IgD-negative memory B cell (primary cell): Measurements from ENCODE around the gene CYP3A5. TPM values are rescaled to one million over a fixed set of nuclear protein-coding genes. Genes with fewer than 3 reads are reported as not detected.
"Not testable (repeated sequence)": the region's sequence is repeated elsewhere in the genome, so short reads cannot be mapped to it uniquely, and the experiment has no call there.

Experiments
- H3K27ac Mint-ChIP-seq, 3 donors: one replicate each; pipeline ENCODE4 v1.8.0; 2020 to 2022; ENCODE audit warnings: mild to moderate bottlenecking in 3 of 3, mixed read lengths in 3 of 3, moderate library complexity in 1 of 3
- H3K27me3 Mint-ChIP-seq: one replicate; pipeline ENCODE4 v1.8.0; 2021; ENCODE audit warnings: mixed read lengths
- H3K36me3 Mint-ChIP-seq: one replicate; pipeline ENCODE4 v1.8.0; 2020; ENCODE audit warnings: mild to moderate bottlenecking, mixed read lengths
- H3K4me1 Mint-ChIP-seq, 3 donors: one replicate each; pipeline ENCODE4 v1.8.0; 2020 to 2022; ENCODE audit warnings: mixed read lengths in 3 of 3, mild to moderate bottlenecking in 1 of 3
- H3K4me3 Mint-ChIP-seq, 4 donors: one replicate each; pipeline ENCODE4 v1.8.0; 2020 to 2022; ENCODE audit warnings: mild to moderate bottlenecking in 4 of 4, mixed read lengths in 4 of 4, moderate library complexity in 3 of 4
- H3K9me3 Mint-ChIP-seq, 3 donors: one replicate each; pipeline ENCODE4 v1.8.0; 2020 to 2021; ENCODE audit warnings: mixed read lengths in 3 of 3, mild to moderate bottlenecking in 1 of 3
- polyA plus RNA-seq: library from polyadenylated mRNA; unstranded; fragments of 300-500 nt; fragmentation: Illumina TruSeq; gene quantifications from one replicate; pipeline ENCODE4 v1.2.3, GENCODE V29; 2021

Gene CYP3A5
- polyA plus RNA-seq, 1 donor from 2014 or later = 0.16 TPM

GRCh38 chr7:99637414-99637813 is 42.4 kb downstream of the CYP3A5 start:
- H3K27ac Mint-ChIP-seq, H3K27me3 Mint-ChIP-seq, H3K4me3 Mint-ChIP-seq, H3K4me1 Mint-ChIP-seq, H3K9me3 Mint-ChIP-seq: not testable (repeated sequence)
- H3K36me3 Mint-ChIP-seq = peaks cover 13% of the 10 kb centered on the region

- Mint-ChIP-seq H3K4me3 (no peak overlapping the region), H3K4me1 (no peaks in the 10 kb centered on the region), H3K27ac (no peak overlapping the region), H3K27me3 (no peaks in the 10 kb centered on the region), H3K9me3 (no peaks in the 10 kb centered on the region), H3K36me3 (peaks cover 10% of the 10 kb centered on the region)
Observed at GRCh38 chr7:99631295-99632109, 48.3 kb downstream of the CYP3A5 start.

DNA sequence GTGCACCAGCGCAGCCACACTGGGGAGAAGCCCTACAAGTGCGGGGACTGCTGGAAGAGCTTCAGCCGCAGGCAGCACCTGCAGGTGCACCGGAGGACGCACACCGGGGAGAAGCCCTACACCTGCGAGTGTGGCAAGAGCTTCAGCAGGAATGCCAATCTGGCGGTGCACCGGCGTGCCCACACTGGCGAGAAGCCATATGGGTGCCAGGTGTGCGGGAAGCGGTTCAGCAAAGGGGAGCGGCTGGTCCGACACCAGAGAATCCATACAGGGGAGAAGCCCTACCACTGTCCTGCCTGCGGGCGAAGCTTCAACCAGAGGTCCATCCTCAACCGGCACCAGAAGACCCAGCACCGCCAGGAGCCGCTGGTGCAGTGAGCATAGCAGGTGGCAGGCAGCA is 50.2 kb downstream of the CYP3A5 start:
- peaks cover 0 to 4% (median 0%) of the 10 kb centered on the region in 3 donors for H3K4me1 Mint-ChIP-seq
- no peak overlapping the region for H3K4me3 Mint-ChIP-seq
- no peaks in the 10 kb centered on the region for H3K9me3 Mint-ChIP-seq
- H3K27ac Mint-ChIP-seq = no peak overlapping the region
- peaks cover 7% of the 10 kb centered on the region for H3K36me3 Mint-ChIP-seq
- no peaks in the 10 kb centered on the region for H3K27me3 Mint-ChIP-seq

DNA sequence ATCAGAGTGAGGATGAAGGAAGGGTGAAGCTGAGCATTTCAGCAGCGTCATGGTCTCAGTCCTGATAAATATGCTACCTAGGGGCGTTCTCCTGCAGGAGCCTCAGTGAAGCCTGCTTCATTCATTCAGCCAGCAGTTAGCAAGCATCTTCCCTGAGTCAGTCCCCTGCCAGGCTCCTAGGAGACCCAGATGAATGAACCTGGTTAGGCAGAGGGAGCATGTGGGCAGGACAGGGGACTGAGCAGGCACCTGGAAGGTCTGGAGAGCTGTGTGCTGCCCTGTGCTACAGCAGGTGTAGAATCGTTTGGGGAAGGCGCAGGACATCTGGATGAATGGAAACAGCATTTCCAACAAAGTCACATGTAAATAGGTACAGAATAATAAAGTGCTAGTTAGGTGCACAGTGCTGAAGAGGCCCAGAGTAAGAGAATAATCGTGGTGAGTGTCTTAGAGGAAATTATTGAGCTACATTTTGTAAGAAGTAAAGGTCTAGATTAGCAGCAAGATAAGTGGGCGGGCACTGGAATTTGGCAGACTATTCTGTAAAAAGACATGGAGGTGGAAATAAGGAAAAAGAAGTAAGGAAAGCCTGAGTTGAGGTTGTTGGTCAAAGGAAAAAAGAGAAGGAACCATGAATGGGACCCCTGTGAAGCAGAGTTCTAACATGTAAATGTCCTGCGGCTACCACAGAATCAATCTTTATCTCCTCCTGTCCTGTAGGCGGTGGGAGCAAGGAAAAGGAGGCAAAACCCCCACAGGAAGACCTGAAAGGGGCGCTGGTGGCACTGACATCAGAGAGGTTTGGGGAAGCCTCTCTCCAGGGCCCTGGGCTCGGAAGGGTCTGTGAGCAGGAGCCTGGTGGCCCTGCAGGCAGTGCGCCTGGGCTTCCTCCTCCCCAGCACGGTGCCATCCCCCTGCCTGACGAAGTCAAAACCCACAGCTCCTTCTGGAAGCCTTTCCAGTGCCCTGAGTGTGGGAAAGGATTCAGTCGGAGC is 51.0 kb downstream of the CYP3A5 start:
- Mint-ChIP-seq H3K4me1 (peaks cover 0 to 4% (median 0%) of the 10 kb centered on the region in 3 donors), H3K36me3 (peaks cover 7% of the 10 kb centered on the region), H3K4me3 (no peak overlapping the region), H3K9me3 (no peaks in the 10 kb centered on the region), H3K27me3 (no peaks in the 10 kb centered on the region), H3K27ac (peak overlapping the region in 1 of 3 donors; percentile 48)

DNA sequence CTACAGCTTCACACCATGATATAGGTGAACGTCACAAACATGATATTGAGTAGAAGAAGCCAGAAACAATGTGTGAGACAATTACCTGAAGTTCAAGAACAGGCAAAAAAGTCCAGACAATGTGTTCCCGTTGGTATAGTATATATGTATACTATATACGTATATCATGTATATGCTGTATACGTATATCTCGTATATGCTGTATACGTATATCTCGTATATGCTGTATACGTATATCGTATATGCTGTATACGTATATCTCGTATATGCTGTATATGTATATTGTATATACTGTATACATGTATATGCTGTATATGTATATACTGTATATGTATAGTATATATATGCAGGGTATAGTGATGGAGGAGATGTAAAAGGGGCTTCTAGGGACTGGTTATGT is 52.3 kb downstream of the CYP3A5 start:
- Mint-ChIP-seq H3K36me3 (peaks cover 8% of the 10 kb centered on the region), H3K9me3 (no peaks in the 10 kb centered on the region), H3K27me3 (no peaks in the 10 kb centered on the region), H3K4me1 (peaks cover 0 to 4% (median 0%) of the 10 kb centered on the region in 3 donors), H3K27ac (no peak overlapping the region), H3K4me3 (no peak overlapping the region)

GRCh38 chr7:99626661-99627060 is 53.1 kb downstream of the CYP3A5 start:
- Mint-ChIP-seq H3K4me3 (no peak overlapping the region), H3K4me1 (peaks cover 0 to 4% (median 0%) of the 10 kb centered on the region in 3 donors), H3K27ac (no peak overlapping the region), H3K9me3 (no peaks in the 10 kb centered on the region), H3K36me3 (peaks cover 8% of the 10 kb centered on the region), H3K27me3 (no peaks in the 10 kb centered on the region)

GRCh38 chr7:99625961-99626360 is 53.8 kb downstream of the CYP3A5 start:
- Mint-ChIP-seq H3K27me3 (no peaks in the 10 kb centered on the region), H3K4me3 (no peak overlapping the region), H3K36me3 (peaks cover 8% of the 10 kb centered on the region)

DNA sequence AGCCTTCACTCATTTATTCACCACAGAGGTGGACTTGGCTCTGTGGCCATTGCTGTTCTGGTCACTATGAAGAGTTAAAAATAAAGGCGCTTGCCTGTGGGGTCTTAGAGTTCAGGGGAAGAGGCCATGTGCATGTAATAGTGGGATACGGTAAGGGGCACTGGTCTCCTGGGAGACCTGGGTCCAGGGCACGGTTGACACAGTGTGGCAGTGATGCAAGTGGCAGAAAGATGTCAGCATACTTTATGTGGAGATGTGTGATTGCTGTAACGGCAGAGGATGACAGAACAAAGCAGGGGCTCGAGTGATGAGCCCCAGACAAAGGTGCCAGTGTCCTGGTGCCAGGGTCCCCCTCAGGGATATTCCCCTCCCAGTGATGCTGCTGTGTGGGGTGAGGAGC is 54.5 kb downstream of the CYP3A5 start:
- H3K27me3 Mint-ChIP-seq = no peaks in the 10 kb centered on the region
- peaks cover 0 to 4% (median 0%) of the 10 kb centered on the region in 3 donors for H3K4me1 Mint-ChIP-seq
- peaks cover 6% of the 10 kb centered on the region for H3K36me3 Mint-ChIP-seq

More at GRCh38 chr7:99625961-99626360, 53.8 kb downstream of the CYP3A5 start:
- Mint-ChIP-seq H3K27ac (peak overlapping the region in 1 of 3 donors; percentile 73), H3K9me3 (no peaks in the 10 kb centered on the region), H3K4me1 (peaks cover 0 to 4% (median 0%) of the 10 kb centered on the region in 3 donors)

DNA sequence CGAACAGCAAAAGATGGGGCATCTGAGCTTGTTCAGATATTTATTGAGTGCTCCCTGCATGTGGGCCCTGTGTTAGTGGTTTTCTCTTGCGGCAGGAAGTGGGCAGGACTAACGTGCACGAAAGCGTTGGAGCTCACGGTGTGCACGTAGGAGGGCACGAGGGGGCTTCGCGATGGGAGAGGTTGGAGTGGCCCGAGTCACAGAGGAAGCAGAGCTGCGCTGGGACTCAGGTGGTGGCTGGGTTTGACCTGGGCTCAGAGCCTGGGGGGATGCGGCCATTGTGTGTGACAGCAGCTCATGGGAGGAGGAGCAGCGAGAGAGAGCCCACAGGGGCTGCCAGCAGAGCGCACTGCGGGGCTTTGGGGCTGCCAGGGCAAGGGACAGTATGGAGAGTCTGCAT is 55.3 kb downstream of the CYP3A5 start:
- no peaks in the 10 kb centered on the region for H3K27me3 Mint-ChIP-seq
- peak overlapping the region in 2 of 3 donors; percentile 90 to 95 for H3K27ac Mint-ChIP-seq
- no peaks in the 10 kb centered on the region for H3K9me3 Mint-ChIP-seq
- H3K36me3 Mint-ChIP-seq = peaks cover 6% of the 10 kb centered on the region
- peak overlapping the region in 2 of 4 donors; percentile 28 to 51 for H3K4me3 Mint-ChIP-seq
- H3K4me1 Mint-ChIP-seq = peaks cover 0 to 5% (median 0%) of the 10 kb centered on the region in 3 donors

More for the DNA sequence above, 54.5 kb downstream of the CYP3A5 start:
- no peak overlapping the region for H3K4me3 Mint-ChIP-seq
- H3K27ac Mint-ChIP-seq = peak overlapping the region in 1 of 3 donors; percentile 59
- no peaks in the 10 kb centered on the region for H3K9me3 Mint-ChIP-seq

DNA sequence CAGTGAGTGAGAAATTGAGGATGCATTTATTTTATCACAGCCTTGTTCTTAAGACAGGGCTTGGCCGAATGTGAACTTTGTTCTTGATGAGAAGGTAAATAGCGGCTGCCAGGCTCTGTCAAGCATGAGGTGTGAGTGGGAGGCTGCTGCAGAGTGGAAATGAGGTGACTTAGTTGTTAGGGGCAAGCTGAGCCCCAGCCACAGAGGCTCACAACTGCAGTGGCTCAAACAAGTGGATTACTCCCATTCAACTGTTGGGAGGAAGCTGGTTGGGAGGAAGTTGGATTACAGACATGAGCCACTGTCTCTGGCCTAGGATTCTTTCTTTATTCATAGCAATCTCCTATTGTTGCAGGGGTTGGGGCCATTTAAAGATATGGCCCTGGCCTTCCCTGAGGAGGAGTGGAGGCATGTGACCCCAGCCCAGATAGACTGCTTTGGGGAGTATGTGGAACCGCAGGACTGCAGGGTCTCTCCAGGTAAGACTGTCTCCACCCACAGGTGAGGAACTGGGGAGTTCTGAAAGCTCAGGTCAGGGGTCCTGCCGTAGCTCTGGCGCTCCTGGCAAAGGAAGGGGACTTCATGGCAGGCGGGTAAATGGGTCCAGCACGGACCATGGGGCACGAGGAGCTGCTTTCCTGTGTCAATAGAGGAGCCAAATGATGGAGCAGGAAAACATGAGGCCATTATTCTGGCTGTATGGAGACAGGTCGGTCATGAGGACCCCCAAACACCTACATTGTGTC is 55.9 kb downstream of the CYP3A5 start:
- H3K27me3 Mint-ChIP-seq = no peaks in the 10 kb centered on the region
- no peak overlapping the region for H3K4me3 Mint-ChIP-seq
- H3K9me3 Mint-ChIP-seq = no peaks in the 10 kb centered on the region
- peaks cover 2 to 11% (median 4%) of the 10 kb centered on the region in 3 donors for H3K4me1 Mint-ChIP-seq
- peak overlapping the region in 2 of 3 donors; percentile 53 to 56 for H3K27ac Mint-ChIP-seq
- H3K36me3 Mint-ChIP-seq = peaks cover 6% of the 10 kb centered on the region

DNA sequence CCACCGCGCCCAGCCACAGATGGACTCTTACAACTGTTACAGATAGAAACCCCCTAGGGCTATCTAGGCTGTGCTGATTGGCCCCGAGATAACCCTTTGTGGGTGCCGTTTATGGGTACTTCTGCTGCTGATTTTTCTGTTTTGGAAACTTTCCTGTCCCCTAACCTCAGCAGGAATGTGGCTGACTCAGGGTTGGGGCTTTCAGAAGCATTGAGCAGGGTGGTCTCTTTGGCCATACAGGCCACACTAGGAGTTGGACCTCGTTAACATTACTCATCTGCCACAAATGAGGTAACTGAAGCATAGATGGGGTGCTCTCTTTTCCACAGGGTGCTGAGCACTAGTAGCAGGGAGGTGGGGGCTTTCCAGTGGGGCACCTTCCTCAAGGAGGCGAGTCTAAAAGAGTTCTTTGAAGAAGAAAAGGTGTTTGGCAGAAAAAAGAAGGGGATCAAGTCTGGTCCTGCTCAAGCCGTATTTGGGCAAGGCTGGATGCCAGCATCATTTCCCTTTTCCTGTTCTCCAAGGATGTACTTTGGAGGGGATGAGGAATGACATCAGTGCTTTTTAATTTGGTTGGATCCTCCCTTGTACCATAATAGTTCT is 56.6 kb downstream of the CYP3A5 start:
- Mint-ChIP-seq H3K4me3 (peak overlapping the region in 1 of 4 donors; percentile 47), H3K4me1 (peaks cover 8 to 18% (median 9%) of the 10 kb centered on the region in 3 donors), H3K27ac (peak overlapping the region in 1 of 3 donors; percentile 53), H3K27me3 (no peaks in the 10 kb centered on the region), H3K9me3 (no peaks in the 10 kb centered on the region), H3K36me3 (peaks cover 4% of the 10 kb centered on the region)

GRCh38 chr7:99622596-99622995 is 57.2 kb downstream of the CYP3A5 start:
- H3K4me3 Mint-ChIP-seq = no peak overlapping the region
- H3K27me3 Mint-ChIP-seq = no peaks in the 10 kb centered on the region
- H3K27ac Mint-ChIP-seq = peak overlapping the region in 1 of 3 donors; percentile 39
- peaks cover 3% of the 10 kb centered on the region for H3K36me3 Mint-ChIP-seq
- no peaks in the 10 kb centered on the region for H3K9me3 Mint-ChIP-seq
- peaks cover 13 to 24% (median 14%) of the 10 kb centered on the region in 3 donors for H3K4me1 Mint-ChIP-seq

DNA sequence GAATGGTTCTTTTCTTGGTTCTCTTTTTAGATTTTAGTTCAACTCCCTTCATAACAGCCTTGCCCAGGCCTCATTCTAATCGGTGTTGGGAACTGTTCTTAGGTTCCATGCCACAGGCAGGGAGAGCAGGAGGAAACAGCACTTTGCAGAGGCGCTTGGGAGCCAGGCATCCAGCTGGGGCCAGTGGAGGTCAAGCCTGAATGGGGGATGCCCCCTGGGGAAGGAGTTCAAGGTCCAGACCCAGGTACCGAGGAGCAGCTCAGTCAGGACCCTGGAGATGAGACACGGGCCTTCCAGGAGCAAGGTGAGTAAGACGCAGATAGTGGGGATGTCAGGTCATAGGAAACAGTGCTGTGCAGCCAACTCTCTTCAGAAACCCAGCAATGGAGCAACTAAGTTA is 58.5 kb downstream of the CYP3A5 start:
- Mint-ChIP-seq H3K4me3 (peak overlapping the region in 1 of 4 donors; percentile 14), H3K9me3 (no peaks in the 10 kb centered on the region)

GRCh38 chr7:99619571-99620130 is 60.1 kb downstream of the CYP3A5 start:
- H3K36me3 Mint-ChIP-seq = peaks cover 1% of the 10 kb centered on the region
- H3K4me3 Mint-ChIP-seq = peak overlapping the region in 1 of 4 donors; percentile 97

More for the DNA sequence above, 58.5 kb downstream of the CYP3A5 start:
- no peak overlapping the region for H3K27ac Mint-ChIP-seq
- H3K4me1 Mint-ChIP-seq = peaks cover 19 to 37% (median 21%) of the 10 kb centered on the region in 3 donors
- H3K27me3 Mint-ChIP-seq = no peaks in the 10 kb centered on the region
- peaks cover 3% of the 10 kb centered on the region for H3K36me3 Mint-ChIP-seq

More at GRCh38 chr7:99619571-99620130, 60.1 kb downstream of the CYP3A5 start:
- Mint-ChIP-seq H3K27me3 (no peaks in the 10 kb centered on the region), H3K4me1 (peaks cover 23 to 39% (median 27%) of the 10 kb centered on the region in 3 donors), H3K9me3 (no peaks in the 10 kb centered on the region), H3K27ac (peak overlapping the region in 1 of 3 donors; percentile 23)
